Activated T-cell treated with anti-CD3 and anti-CD28 coated beads for 48 hours (primary cell): ENCODE data around the gene CLDN24.

Source experiments
- DNase-seq: peaks from one replicate; pipeline ENCODE4 v3.0.0-alpha.2; 2020; ENCODE audit warnings: low read depth

Gene CLDN24

GRCh38 chr4:183321079-183321478 is 1.1 kb downstream of the CLDN24 start:
- DNase-seq, result no peak

GRCh38 chr4:183320211-183321059 is 1.8 kb downstream of the CLDN24 start, which contains the start of gene CLDN22:
Gene CLDN22, minus strand, starts transcription at chr4:183320276. Its CDS starts 58 bp downstream, at chr4:183320218.
- no peak for DNase-seq

GRCh38 chr4:183318656-183319055 is 3.6 kb downstream of the CLDN24 start:
- no peak for DNase-seq

GRCh38 chr4:183314806-183315205 is 7.4 kb downstream of the CLDN24 start:
- DNase-seq, result no peak

- DNase-seq, result no peak
Observed at GRCh38 chr4:183314336-183314735, 7.9 kb downstream of the CLDN24 start.

- DNase-seq, result no peak
Observed at GRCh38 chr4:183312841-183313240, 9.4 kb downstream of the CLDN24 start.

GRCh38 chr4:183306811-183307210 is 15.4 kb downstream of the CLDN24 start:
- no peak for DNase-seq

- DNase-seq, result no peak
Observed at GRCh38 chr4:183304538-183304937, 17.7 kb downstream of the CLDN24 start.

- no peak for DNase-seq
Observed at GRCh38 chr4:183304067-183304466, 18.2 kb downstream of the CLDN24 start.

GRCh38 chr4:183303301-183303700 is 18.9 kb downstream of the CLDN24 start:
- no peak for DNase-seq

- DNase-seq, result no peak
Observed at GRCh38 chr4:183300655-183301054, 21.6 kb downstream of the CLDN24 start.

GRCh38 chr4:183300070-183300469 is 22.2 kb downstream of the CLDN24 start:
- DNase-seq, result no peak

- DNase-seq, result no peak
Observed at GRCh38 chr4:183299464-183299863, 22.8 kb downstream of the CLDN24 start.

- no peak for DNase-seq
Observed at GRCh38 chr4:183297675-183298074, 24.6 kb downstream of the CLDN24 start.

- DNase-seq, result no peak
Observed at GRCh38 chr4:183295711-183296110, 26.5 kb downstream of the CLDN24 start.

GRCh38 chr4:183291070-183291469 is 31.2 kb downstream of the CLDN24 start:
- DNase-seq, result no peak

- no peak for DNase-seq
Observed at GRCh38 chr4:183289688-183290087, 32.5 kb downstream of the CLDN24 start.

GRCh38 chr4:183288955-183289354 is 33.3 kb downstream of the CLDN24 start:
- no peak for DNase-seq

- DNase-seq, result no peak
Observed at GRCh38 chr4:183287677-183288076, 34.5 kb downstream of the CLDN24 start.

GRCh38 chr4:183287309-183287659 is 34.9 kb downstream of the CLDN24 start:
- no peak for DNase-seq

- DNase-seq, result no peak
Observed at GRCh38 chr4:183286590-183287308, 35.5 kb downstream of the CLDN24 start.

- no peak for DNase-seq
Observed at GRCh38 chr4:183285886-183286285, 36.3 kb downstream of the CLDN24 start.

GRCh38 chr4:183284965-183285364 is 37.3 kb downstream of the CLDN24 start:
- DNase-seq, result no peak
